Smooth muscle cell (in vitro differentiated cells): ENCODE data around the gene CFAP97. TPM values are rescaled to one million over a fixed set of nuclear protein-coding genes. Genes with fewer than 3 reads are reported as not detected.
"Not testable (repeated sequence)": the region's sequence is repeated elsewhere in the genome, so short reads cannot be mapped to it uniquely, and the experiment has no call there.

Experiments
- DNase-seq: peaks from one replicate; lab custom pipeline; 2025; ENCODE audit not compliant: unreplicated experiment; lab: John Stamatoyannopoulos, UW
- H2AFZ ChIP-seq: fragments of 200-600 bp; sonication (generic); 2 replicates; pipeline ENCODE4 v1.6.0; 2016; ENCODE audit warnings: antibody characterized with exemption, low read depth, mild to moderate bottlenecking
- H3F3A ChIP-seq: fragments of 200-600 bp; sonication (generic); 2 replicates; pipeline ENCODE4 v1.6.0; 2017; ENCODE audit warnings: antibody characterized with exemption, low read depth
- H3K27ac ChIP-seq: fragments of 200-600 bp; sonication (generic); 2 replicates; pipeline ENCODE4 v1.5.1; 2016; ENCODE audit warnings: low read depth, mild to moderate bottlenecking
- H3K27me3 ChIP-seq: fragments of 200-600 bp; sonication (generic); 2 replicates; pipeline ENCODE4 v1.6.1; 2016; ENCODE audit warnings: low read depth, mild to moderate bottlenecking
- H3K36me3 ChIP-seq: fragments of 200-600 bp; sonication (generic); 2 replicates; pipeline ENCODE4 v1.5.1; 2016; ENCODE audit warnings: low read depth
- H3K4me1 ChIP-seq: fragments of 200-600 bp; sonication (generic); 2 replicates; pipeline ENCODE4 v1.5.1; 2016; ENCODE audit warnings: low read depth
- H3K4me2 ChIP-seq: fragments of 200-600 bp; sonication (generic); 2 replicates; pipeline ENCODE4 v1.6.0; 2016; ENCODE audit warnings: mild to moderate bottlenecking
- H3K4me3 ChIP-seq: fragments of 200-600 bp; sonication (generic); 2 replicates; pipeline ENCODE4 v1.5.1; 2016; ENCODE audit warnings: mild to moderate bottlenecking
- H3K79me2 ChIP-seq: fragments of 200-600 bp; sonication (generic); 2 replicates; pipeline ENCODE4 v1.6.0; 2016; ENCODE audit warnings: low read depth, mild to moderate bottlenecking
- H3K9ac ChIP-seq: fragments of 200-600 bp; sonication (generic); 2 replicates; pipeline ENCODE4 v1.6.0; 2016; ENCODE audit warnings: low read depth
- H3K9me3 ChIP-seq: fragments of 200-600 bp; sonication (generic); replicated peaks from 2 replicates; pipeline ENCODE4 v1.5.1; 2016; ENCODE audit warnings: low read depth
- H4K20me1 ChIP-seq: fragments of 200-600 bp; sonication (generic); 2 replicates; pipeline ENCODE4 v1.6.0; 2016; ENCODE audit warnings: low read depth
- CTCF ChIP-seq: fragments of 200-600 bp; sonication (generic); IDR thresholded peaks from 2 replicates; pipeline ENCODE4 v1.5.1; 2017; ENCODE audit warnings: borderline replicate concordance, mild to moderate bottlenecking, antibody characterized with exemption; ENCODE audit not compliant: insufficient read depth, poor library complexity, severe bottlenecking
- WGBS: methylation state at CpG from one replicate; pipeline ENCODE4 v1.1.7; 2016; ENCODE audit warnings: low lambda C conversion rate; 5-methylcytosine and 5-hydroxymethylcytosine counted together
- polyA plus RNA-seq: library from polyadenylated mRNA; unstranded; fragments of >200 nt; fragmentation: Nextera tagmentation; extraction: Ambion mirVana; gene quantifications from 2 replicates; pipeline ENCODE4 v1.2.1, GENCODE V29; 2016
- total RNA-seq: library from RNA; depleted of rRNA; stranded (reverse); fragments of >200 nt; gene quantifications from 2 replicates; pipeline ENCODE4 v1.2.3, GENCODE V29; 2014

Gene CFAP97
- total and polyA plus RNA-seq, 2 experiments from 2014 or later, result 11.4 to 19.0 TPM

GRCh38 chr4:185122681-185123345, 81.0 kb downstream of the CFAP97 start:
- Histone ChIP-seq H3K4me1 (no peaks in the 10 kb centered on the region), H3K27me3 (no peaks in the 10 kb centered on the region), H3F3A (no peaks in the 10 kb centered on the region), H3K27ac (no peak overlapping the region), H3K9me3 (no peaks in the 10 kb centered on the region), H3K4me2 (no peak overlapping the region), H3K4me3 (no peak overlapping the region), H3K79me2 (no peaks in the 10 kb centered on the region), H3K9ac (no peak overlapping the region), H4K20me1 (no peaks in the 10 kb centered on the region), H3K36me3 (no peaks in the 10 kb centered on the region), H2AFZ (no peak overlapping the region)
- 85% methylated on average over 6 of the region's 6 CpGs for WGBS
- no peak for DNase-seq
- TF ChIP-seq CTCF, result no peak

- Histone ChIP-seq H3K27me3 (no peaks in the 10 kb centered on the region), H3K4me3 (no peak overlapping the region), H4K20me1 (no peaks in the 10 kb centered on the region), H3K79me2 (no peaks in the 10 kb centered on the region), H3K4me1 (peaks cover 7% of the 10 kb centered on the region), H3K27ac (no peak overlapping the region), H3F3A (no peaks in the 10 kb centered on the region), H2AFZ (no peak overlapping the region), H3K9me3 (no peaks in the 10 kb centered on the region), H3K36me3 (no peaks in the 10 kb centered on the region), H3K9ac (no peak overlapping the region), H3K4me2 (no peak overlapping the region)
- WGBS, result 53% methylated on average over 6 of the region's 6 CpGs
- no peak for DNase-seq
- TF ChIP-seq CTCF, result no peak
Observed at GRCh38 chr4:185120631-185120946, 83.2 kb downstream of the CFAP97 start.

GRCh38 chr4:185119927-185120630, 83.7 kb downstream of the CFAP97 start:
- Histone ChIP-seq H3K9me3 (no peaks in the 10 kb centered on the region), H3K9ac (no peak overlapping the region), H3K36me3 (no peaks in the 10 kb centered on the region), H3K27ac (no peak overlapping the region), H4K20me1 (no peaks in the 10 kb centered on the region), H3K27me3 (no peaks in the 10 kb centered on the region), H3K4me2 (no peak overlapping the region), H3K79me2 (no peaks in the 10 kb centered on the region), H3K4me3 (no peak overlapping the region), H3K4me1 (peaks cover 8% of the 10 kb centered on the region), H2AFZ (no peak overlapping the region), H3F3A (no peaks in the 10 kb centered on the region)
- 61% methylated on average over 3 of the region's 3 CpGs for WGBS
- DNase-seq, result no peak
- no peak for TF ChIP-seq CTCF

GRCh38 chr4:185119467-185119866, 84.3 kb downstream of the CFAP97 start:
- not testable (repeated sequence) for H3K79me2 ChIP-seq, H3K27me3 ChIP-seq, H3K4me2 ChIP-seq, H3K9me3 ChIP-seq, H3K4me1 ChIP-seq, H3K36me3 ChIP-seq, DNase-seq, H3K27ac ChIP-seq, H2AFZ ChIP-seq, H4K20me1 ChIP-seq, H3K4me3 ChIP-seq, H3K9ac ChIP-seq, H3F3A ChIP-seq
- WGBS, result 87% methylated on average over 5 of the region's 5 CpGs
